HG03558 (cell line): ENCODE measurements around the gene FASN.

Experiments
- ATAC-seq: cut with Tn5 transposase; IDR thresholded peaks from one replicate; pipeline ENCODE4 v1.9.1; 2021; ENCODE audit warnings: moderate number of reproducible peaks; ENCODE audit not compliant: unreplicated experiment; ENCODE audit errors: extremely low read depth

Gene FASN

GRCh38 chr17:82089723-82090548, 8.1 kb downstream of the FASN start:
- ATAC-seq, result no peak

- ATAC-seq, result no peak
Observed at GRCh38 chr17:82088838-82089722, 9.0 kb downstream of the FASN start.

- ATAC-seq, result no peak
Observed at GRCh38 chr17:82087961-82088837, 9.8 kb downstream of the FASN start.

- ATAC-seq, result no peak
Observed at GRCh38 chr17:82086941-82087906, 10.8 kb downstream of the FASN start.

GRCh38 chr17:82085931-82086764, 11.9 kb downstream of the FASN start:
- no peak for ATAC-seq

- no peak for ATAC-seq
Observed at GRCh38 chr17:82085031-82085861, 12.8 kb downstream of the FASN start.

GRCh38 chr17:82084373-82085030, 13.5 kb downstream of the FASN start:
- no peak for ATAC-seq

GRCh38 chr17:82083533-82084359, 14.3 kb downstream of the FASN start:
- ATAC-seq, result no peak

- no peak for ATAC-seq
Observed at GRCh38 chr17:82083009-82083408, 15.0 kb downstream of the FASN start.

GRCh38 chr17:82082456-82082855, 15.6 kb downstream of the FASN start:
- ATAC-seq, result no peak

- ATAC-seq, result no peak
Observed at GRCh38 chr17:82081966-82082365, 16.1 kb downstream of the FASN start.

GRCh38 chr17:82081546-82081945, 16.5 kb downstream of the FASN start:
- no peak for ATAC-seq

GRCh38 chr17:82080789-82081464, 17.1 kb downstream of the FASN start:
- ATAC-seq, result no peak

GRCh38 chr17:82080048-82080788, 17.8 kb downstream of the FASN start:
- ATAC-seq, result no peak
